DND-41 (cell line): ENCODE data around the gene PUM2.

Source experiments
- EZH2 ChIP-seq: IDR thresholded peaks from 3 replicates; pipeline ENCODE4 v1.6.1; 2012; ENCODE audit warnings: borderline replicate concordance, low read depth, mild to moderate bottlenecking, moderate library complexity, low read length, inconsistent platforms; ENCODE audit not compliant: severe bottlenecking
- TF ChIP-seq, protein P1 (sequence below): IDR thresholded peaks from 2 replicates; pipeline ENCODE4 v1.5.1; 2012; ENCODE audit warnings: borderline replicate concordance, low read length, moderate library complexity, mild to moderate bottlenecking; ENCODE audit not compliant: poor library complexity, severe bottlenecking; ENCODE audit errors: extremely low read depth

DNA sequence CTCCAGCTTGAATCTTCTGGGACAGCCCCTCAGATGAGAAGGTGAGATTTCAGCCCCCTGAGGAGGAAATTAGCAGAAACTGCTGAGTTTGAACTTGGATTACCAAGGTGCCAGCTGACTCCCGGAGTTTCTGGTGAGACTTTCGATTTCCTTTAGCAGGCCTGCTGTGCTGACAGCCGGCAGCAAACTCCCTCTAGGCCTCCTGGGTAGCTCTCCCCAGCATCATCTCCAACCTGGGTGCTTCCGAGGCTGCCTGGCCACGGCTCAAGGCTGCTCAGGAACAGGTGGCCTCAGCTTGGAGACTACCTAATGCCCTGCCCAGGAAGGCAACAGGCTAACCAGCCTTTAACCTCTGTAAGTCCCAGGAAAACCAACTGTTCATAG, 142.2 kb downstream of the PUM2 start:
- TF ChIP-seq, protein P1, sequence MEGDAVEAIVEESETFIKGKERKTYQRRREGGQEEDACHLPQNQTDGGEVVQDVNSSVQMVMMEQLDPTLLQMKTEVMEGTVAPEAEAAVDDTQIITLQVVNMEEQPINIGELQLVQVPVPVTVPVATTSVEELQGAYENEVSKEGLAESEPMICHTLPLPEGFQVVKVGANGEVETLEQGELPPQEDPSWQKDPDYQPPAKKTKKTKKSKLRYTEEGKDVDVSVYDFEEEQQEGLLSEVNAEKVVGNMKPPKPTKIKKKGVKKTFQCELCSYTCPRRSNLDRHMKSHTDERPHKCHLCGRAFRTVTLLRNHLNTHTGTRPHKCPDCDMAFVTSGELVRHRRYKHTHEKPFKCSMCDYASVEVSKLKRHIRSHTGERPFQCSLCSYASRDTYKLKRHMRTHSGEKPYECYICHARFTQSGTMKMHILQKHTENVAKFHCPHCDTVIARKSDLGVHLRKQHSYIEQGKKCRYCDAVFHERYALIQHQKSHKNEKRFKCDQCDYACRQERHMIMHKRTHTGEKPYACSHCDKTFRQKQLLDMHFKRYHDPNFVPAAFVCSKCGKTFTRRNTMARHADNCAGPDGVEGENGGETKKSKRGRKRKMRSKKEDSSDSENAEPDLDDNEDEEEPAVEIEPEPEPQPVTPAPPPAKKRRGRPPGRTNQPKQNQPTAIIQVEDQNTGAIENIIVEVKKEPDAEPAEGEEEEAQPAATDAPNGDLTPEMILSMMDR, result no peak
- TF ChIP-seq EZH2, result no peak
